C4-2B (cell line): ENCODE measurements around the gene THUMPD2.

Experiments
- ZFX ChIP-seq: fragments of 450-650 bp; IDR thresholded peaks from 2 replicates; pipeline ENCODE4 v1.6.1; 2017
- TF ChIP-seq, protein P1 (sequence below): fragments of 450-650 bp; conservative IDR thresholded peaks from 2 replicates; pipeline ENCODE4 v1.5.1; 2017; ENCODE audit warnings: mild to moderate bottlenecking

DNA sequence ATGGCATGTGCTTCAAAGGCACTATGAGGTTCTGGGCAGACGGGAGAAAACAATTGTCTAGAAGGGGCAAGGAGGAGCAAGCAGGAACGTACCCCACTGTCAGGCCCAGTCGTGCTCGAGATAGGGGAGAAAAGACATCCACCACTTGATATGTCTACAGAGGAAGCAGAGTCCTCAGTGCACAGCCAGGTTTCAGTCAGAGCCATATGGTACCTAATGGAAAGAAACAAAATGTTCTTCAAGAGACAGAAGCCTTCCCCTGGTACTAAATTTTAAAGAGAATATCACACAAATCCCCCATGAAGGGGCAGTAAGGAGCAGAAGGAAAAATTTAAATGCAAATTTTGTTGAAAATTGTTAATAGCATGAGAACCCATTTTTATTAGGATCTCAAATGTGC is 21.9 kb downstream of the THUMPD2 start:
- TF ChIP-seq, protein P1, sequence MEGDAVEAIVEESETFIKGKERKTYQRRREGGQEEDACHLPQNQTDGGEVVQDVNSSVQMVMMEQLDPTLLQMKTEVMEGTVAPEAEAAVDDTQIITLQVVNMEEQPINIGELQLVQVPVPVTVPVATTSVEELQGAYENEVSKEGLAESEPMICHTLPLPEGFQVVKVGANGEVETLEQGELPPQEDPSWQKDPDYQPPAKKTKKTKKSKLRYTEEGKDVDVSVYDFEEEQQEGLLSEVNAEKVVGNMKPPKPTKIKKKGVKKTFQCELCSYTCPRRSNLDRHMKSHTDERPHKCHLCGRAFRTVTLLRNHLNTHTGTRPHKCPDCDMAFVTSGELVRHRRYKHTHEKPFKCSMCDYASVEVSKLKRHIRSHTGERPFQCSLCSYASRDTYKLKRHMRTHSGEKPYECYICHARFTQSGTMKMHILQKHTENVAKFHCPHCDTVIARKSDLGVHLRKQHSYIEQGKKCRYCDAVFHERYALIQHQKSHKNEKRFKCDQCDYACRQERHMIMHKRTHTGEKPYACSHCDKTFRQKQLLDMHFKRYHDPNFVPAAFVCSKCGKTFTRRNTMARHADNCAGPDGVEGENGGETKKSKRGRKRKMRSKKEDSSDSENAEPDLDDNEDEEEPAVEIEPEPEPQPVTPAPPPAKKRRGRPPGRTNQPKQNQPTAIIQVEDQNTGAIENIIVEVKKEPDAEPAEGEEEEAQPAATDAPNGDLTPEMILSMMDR: no peak
- TF ChIP-seq ZFX: no peak
